Common myeloid progenitor, CD34-positive (primary cell): ENCODE data around the gene RPL37A.

Experiments
- CTCF ChIA-PET: fragments of 350-600 bp; sonication (Branson Sonifier 250); formaldehyde crosslinking; loops from one replicate; lab custom pipeline; 2021; ENCODE audit warnings: antibody characterized with exemption; lab: Charles Lee
- POLR2A ChIA-PET: fragments of 350-600 bp; sonication (Branson Sonifier 250); formaldehyde crosslinking; loops from one replicate; lab custom pipeline; 2021; ENCODE audit warnings: antibody characterized with exemption; lab: Charles Lee
- DNase-seq, 3 donors: peaks; one replicate each; pipeline versions ENCODE4 v3.0.0 to v3.0.0-alpha.2; 2013
- H3K27ac ChIP-seq, 2 experiments: 1 replicate in 1 of 2; 2 replicates in 1 of 2; pipeline ENCODE4 v1.7.0; 2013; ENCODE audit warnings: inconsistent platforms in 2 of 2, low read length in 2 of 2, mild to moderate bottlenecking in 2 of 2, low read depth in 1 of 2, moderate library complexity in 1 of 2; ENCODE audit not compliant: severe bottlenecking in 2 of 2, insufficient read depth in 1 of 2, poor library complexity in 1 of 2
- H3K27me3 ChIP-seq, 5 experiments: replicated peaks in 2 of 5; 1 replicate in 3 of 5; 2 replicates in 2 of 5; pipeline versions ENCODE4 v1.6.1 to v1.7.0; 2013; ENCODE audit warnings: low read length in 4 of 5, mild to moderate bottlenecking in 2 of 5, moderate library complexity in 2 of 5, inconsistent platforms in 1 of 5; ENCODE audit not compliant: insufficient read depth in 5 of 5, control insufficient read depth in 4 of 5
- H3K36me3 ChIP-seq, 4 experiments: 1 replicate in 2 of 4; 2 replicates in 2 of 4; pipeline versions ENCODE4 v1.6.1 to v1.7.0; 2013; ENCODE audit warnings: low read length in 3 of 4, control low read depth in 1 of 4, mild to moderate bottlenecking in 1 of 4; ENCODE audit not compliant: control insufficient read depth in 4 of 4, insufficient read depth in 4 of 4
- H3K4me1 ChIP-seq, 4 experiments: 1 replicate in 3 of 4; 2 replicates in 1 of 4; pipeline versions ENCODE4 v1.6.1 to v1.7.1; 2013; ENCODE audit warnings: low read length in 3 of 4, mild to moderate bottlenecking in 3 of 4, control low read depth in 1 of 4, inconsistent platforms in 1 of 4, moderate library complexity in 1 of 4; ENCODE audit not compliant: control insufficient read depth in 4 of 4, insufficient read depth in 4 of 4; ENCODE audit errors: control extremely low read depth in 1 of 4
- H3K4me3 ChIP-seq, 7 experiments: 1 replicate in 4 of 7; 2 replicates in 3 of 7; pipeline versions ENCODE4 v1.5.1 to v1.7.0; 2013; ENCODE audit warnings: mild to moderate bottlenecking in 7 of 7, low read length in 6 of 7, moderate library complexity in 6 of 7, inconsistent platforms in 2 of 7, low read depth in 2 of 7, control low read depth in 1 of 7; ENCODE audit not compliant: insufficient read depth in 4 of 7, control insufficient read depth in 1 of 7; ENCODE audit errors: extremely low read depth in 1 of 7
- H3K9me3 ChIP-seq, 5 experiments: 1 replicate in 4 of 5; 2 replicates in 1 of 5; pipeline versions ENCODE4 v1.6.1 to v1.7.1; 2013; ENCODE audit warnings: low read length in 4 of 5, mild to moderate bottlenecking in 2 of 5, inconsistent platforms in 1 of 5, low read depth in 1 of 5, moderate library complexity in 1 of 5; ENCODE audit not compliant: control insufficient read depth in 4 of 5, insufficient read depth in 2 of 5; ENCODE audit errors: control extremely low read depth in 1 of 5
- WGBS: methylation state at CpG from one replicate; pipeline ENCODE4 v1.1.5; 2013; ENCODE audit not compliant: insufficient coverage; 5-methylcytosine and 5-hydroxymethylcytosine counted together

The RPL37A gene

GRCh38 chr2:216493334-216493685 is 5.3 kb upstream of the RPL37A start:
- POLR2A ChIA-PET = no interaction called here
- Histone ChIP-seq H3K36me3 (no peaks in the 10 kb centered on the region), H3K27me3 (no peaks in the 10 kb centered on the region), H3K4me1 (peaks cover 0 to 67% (median 34%) of the 10 kb centered on the region in 4 experiments), H3K9me3 (no peaks in the 10 kb centered on the region), H3K27ac (no peak overlapping the region), H3K4me3 (no peak overlapping the region)
- DNase-seq = no peak
- CTCF ChIA-PET = interaction anchor here (0.5 kb wide), 1 partner anchor 998 kb away, joined by 3 read pairs; no protein-coding TSS in a partner anchor
- 100% methylated on average over 1 of the region's 1 CpG for WGBS

- H3K4me3 ChIP-seq = no peak overlapping the region
- no peak overlapping the region for H3K27ac ChIP-seq
- no peaks in the 10 kb centered on the region for H3K27me3 ChIP-seq
- WGBS = 0% methylated on average over 1 of the region's 2 CpGs
- H3K36me3 ChIP-seq = peaks cover 0 to 15% (median 8%) of the 10 kb centered on the region in 4 experiments
- DNase-seq = peak in 2 of 3 donors; percentile 55 to 68
- H3K9me3 ChIP-seq = no peaks in the 10 kb centered on the region
- peaks cover 10 to 64% (median 42%) of the 10 kb centered on the region in 4 experiments for H3K4me1 ChIP-seq
- ChIA-PET CTCF (interaction anchor here (3.2 kb wide), 1 partner anchor 9 kb away, joined by 16 read pairs; no protein-coding TSS in a partner anchor), POLR2A (interaction anchor here (0.7 kb wide), 1 partner anchor 1738 kb away, joined by 4 read pairs; no protein-coding TSS in a partner anchor)
Measured at GRCh38 chr2:216495656-216496055, 3.0 kb upstream of the RPL37A start.

GRCh38 chr2:216497382-216498069 is 1.1 kb upstream of the RPL37A start:
- Histone ChIP-seq H3K9me3 (no peaks in the 10 kb centered on the region), H3K4me3 (peak overlapping the region in 6 of 7 experiments; percentile 81 to 99 (median 95)), H3K4me1 (peaks cover 12 to 66% (median 44%) of the 10 kb centered on the region in 4 experiments), H3K36me3 (peaks cover 14 to 33% (median 22%) of the 10 kb centered on the region in 4 experiments), H3K27ac (peak overlapping the region in 1 of 2 experiments; percentile 97), H3K27me3 (no peaks in the 10 kb centered on the region)
- DNase-seq = no peak
- WGBS = 95% methylated on average over 4 of the region's 6 CpGs
- ChIA-PET POLR2A (no interaction called here), CTCF (interaction anchor here (1.2 to 3.2 kb wide), 6 partner anchors 11 to 356 kb away, joined by 3 to 16 read pairs (median 4); no protein-coding TSS in a partner anchor)

- ChIA-PET CTCF (interaction anchor here (1.2 to 3.2 kb wide), 6 partner anchors 12 to 357 kb away, joined by 3 to 16 read pairs (median 4); no protein-coding TSS in a partner anchor), POLR2A (interaction anchor here (0.6 kb wide), 2 partner anchors 17 to 20 kb away, joined by 3 read pairs; no protein-coding TSS in a partner anchor)
- Histone ChIP-seq H3K36me3 (peaks cover 18 to 38% (median 27%) of the 10 kb centered on the region in 4 experiments), H3K27me3 (no peaks in the 10 kb centered on the region), H3K27ac (peak overlapping the region; percentile 94 to 97), H3K4me3 (peak overlapping the region; percentile 81 to 99 (median 93)), H3K4me1 (peaks cover 12 to 61% (median 44%) of the 10 kb centered on the region in 4 experiments), H3K9me3 (no peaks in the 10 kb centered on the region)
- WGBS = 35% methylated on average over 6 of the region's 6 CpGs
- no peak for DNase-seq
Measured at GRCh38 chr2:216498070-216498378, 620 bp upstream of the RPL37A start.

- H3K4me1 ChIP-seq = peaks cover 12 to 52% (median 43%) of the 10 kb centered on the region in 4 experiments
- 36% methylated on average over 4 of the region's 6 CpGs for WGBS
- CTCF ChIA-PET = no interaction called here
- H3K9me3 ChIP-seq = no peaks in the 10 kb centered on the region
- H3K36me3 ChIP-seq = peaks cover 29 to 55% (median 42%) of the 10 kb centered on the region in 4 experiments
- no peak for DNase-seq
- peak overlapping the region in 6 of 7 experiments; percentile 81 to 99 (median 95) for H3K4me3 ChIP-seq
- H3K27ac ChIP-seq = peak overlapping the region; percentile 94 to 97
- POLR2A ChIA-PET = no interaction called here
- H3K27me3 ChIP-seq = no peaks in the 10 kb centered on the region
Measured at GRCh38 chr2:216499641-216500218, 1.1 kb downstream of the RPL37A start.

- H3K36me3 ChIP-seq = peaks cover 29 to 63% (median 45%) of the 10 kb centered on the region in 4 experiments
- no CpG with 5 or more reads among the region's 2 CpGs for WGBS
- peaks cover 12 to 45% (median 38%) of the 10 kb centered on the region in 4 experiments for H3K4me1 ChIP-seq
- DNase-seq = no peak
- peak overlapping the region; percentile 51 to 97 for H3K27ac ChIP-seq
- POLR2A ChIA-PET = no interaction called here
- peak overlapping the region in 4 of 7 experiments; percentile 3 to 99 (median 92) for H3K4me3 ChIP-seq
- H3K9me3 ChIP-seq = no peaks in the 10 kb centered on the region
- CTCF ChIA-PET = no interaction called here
- H3K27me3 ChIP-seq = no peaks in the 10 kb centered on the region
Measured at GRCh38 chr2:216500572-216500971, 1.9 kb downstream of the RPL37A start.
